ENCODE measurements around the gene PCNX1.

The PCNX1 gene

DNA sequence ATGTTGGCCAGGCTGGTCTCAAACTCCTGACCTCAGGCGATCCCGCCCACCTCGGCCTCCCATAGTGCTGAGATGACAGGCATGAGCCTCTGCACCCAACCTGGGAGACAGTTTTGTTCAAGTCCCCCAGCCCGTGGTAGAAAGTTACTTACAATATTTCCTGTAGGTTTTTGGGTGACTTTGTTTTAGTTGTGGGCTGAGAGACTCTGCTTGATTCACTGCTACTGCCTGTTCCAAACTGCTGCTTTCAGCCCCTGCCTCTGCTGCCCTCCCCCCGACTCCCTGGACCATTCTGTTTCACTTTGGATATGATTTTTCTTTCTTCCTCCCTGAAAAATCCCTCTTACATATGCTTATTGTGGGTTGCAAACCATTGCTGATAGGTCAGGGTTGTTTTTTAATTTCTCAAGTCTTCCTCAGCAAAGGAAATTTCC is 13.4 kb upstream of the PCNX1 start:
- Histone ChIP-seq H3K4me3 (ENCODE audit: low read length) (no peak overlapping the region), H4K20me1 (ENCODE audit: control insufficient read depth, insufficient read depth, low read depth, low read length) (no peaks in the 10 kb centered on the region), H3K79me2 (ENCODE audit: control insufficient read depth, low read length) (no peaks in the 10 kb centered on the region), H3K27ac (ENCODE audit: low read depth, low read length) (no peak overlapping the region), H3K27me3 (ENCODE audit: control insufficient read depth, low read length) (peaks cover 31% of the 10 kb centered on the region), H3K4me1 (ENCODE audit: control insufficient read depth, low read length) (peaks cover 12% of the 10 kb centered on the region), H3K9me2 (replicated peaks; ENCODE audit: control insufficient read depth, low read length) (no peaks in the 10 kb centered on the region), H3K9me3 (ENCODE audit: control insufficient read depth, insufficient read depth, low read length) (no peaks in the 10 kb centered on the region), H3K4me2 (ENCODE audit: low read length) (no peak overlapping the region), H3F3A (ENCODE audit: control insufficient read depth, insufficient read depth) (no peaks in the 10 kb centered on the region), H3K36me3 (ENCODE audit: control insufficient read depth, low read length) (no peaks in the 10 kb centered on the region)
- no peak for TF ChIP-seq EZH2phosphoT487 (IDR thresholded peaks at IDR 0.05; ENCODE audit: borderline replicate concordance, low read length)
- TF ChIP-seq, protein P1, sequence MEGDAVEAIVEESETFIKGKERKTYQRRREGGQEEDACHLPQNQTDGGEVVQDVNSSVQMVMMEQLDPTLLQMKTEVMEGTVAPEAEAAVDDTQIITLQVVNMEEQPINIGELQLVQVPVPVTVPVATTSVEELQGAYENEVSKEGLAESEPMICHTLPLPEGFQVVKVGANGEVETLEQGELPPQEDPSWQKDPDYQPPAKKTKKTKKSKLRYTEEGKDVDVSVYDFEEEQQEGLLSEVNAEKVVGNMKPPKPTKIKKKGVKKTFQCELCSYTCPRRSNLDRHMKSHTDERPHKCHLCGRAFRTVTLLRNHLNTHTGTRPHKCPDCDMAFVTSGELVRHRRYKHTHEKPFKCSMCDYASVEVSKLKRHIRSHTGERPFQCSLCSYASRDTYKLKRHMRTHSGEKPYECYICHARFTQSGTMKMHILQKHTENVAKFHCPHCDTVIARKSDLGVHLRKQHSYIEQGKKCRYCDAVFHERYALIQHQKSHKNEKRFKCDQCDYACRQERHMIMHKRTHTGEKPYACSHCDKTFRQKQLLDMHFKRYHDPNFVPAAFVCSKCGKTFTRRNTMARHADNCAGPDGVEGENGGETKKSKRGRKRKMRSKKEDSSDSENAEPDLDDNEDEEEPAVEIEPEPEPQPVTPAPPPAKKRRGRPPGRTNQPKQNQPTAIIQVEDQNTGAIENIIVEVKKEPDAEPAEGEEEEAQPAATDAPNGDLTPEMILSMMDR (IDR thresholded peaks at IDR 0.05; ENCODE audit: low read depth, low read length, poor library complexity, severe bottlenecking) = no peak

DNA sequence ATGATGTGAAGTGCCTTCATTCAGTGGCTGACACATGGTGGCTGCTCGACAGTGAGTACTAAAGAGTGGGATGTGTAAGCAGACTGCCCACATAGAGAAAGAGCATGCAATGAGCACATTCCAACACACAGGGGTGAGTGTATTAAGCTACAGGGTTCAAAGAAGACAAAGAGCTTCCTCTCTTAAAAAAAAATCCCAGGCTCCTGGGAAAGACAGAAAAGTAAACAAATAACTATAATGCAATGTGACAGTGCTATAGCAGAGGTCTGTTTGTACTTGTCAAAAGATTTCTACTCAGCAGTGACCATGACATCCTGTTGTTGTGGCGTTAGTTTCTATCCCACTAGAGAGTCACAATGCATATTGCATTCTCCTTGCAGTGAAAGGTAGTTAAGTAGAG is 12.4 kb upstream of the PCNX1 start:
- Histone ChIP-seq H3K79me2 (ENCODE audit: control insufficient read depth, low read length) (no peaks in the 10 kb centered on the region), H3K27me3 (ENCODE audit: control insufficient read depth, low read length) (peaks cover 31% of the 10 kb centered on the region), H3K4me3 (ENCODE audit: low read length) (no peak overlapping the region), H3K4me2 (ENCODE audit: low read length) (no peak overlapping the region), H3K36me3 (ENCODE audit: control insufficient read depth, low read length) (no peaks in the 10 kb centered on the region), H3K9me3 (ENCODE audit: control insufficient read depth, insufficient read depth, low read length) (no peaks in the 10 kb centered on the region), H3K9me2 (replicated peaks; ENCODE audit: control insufficient read depth, low read length) (no peaks in the 10 kb centered on the region), H3F3A (ENCODE audit: control insufficient read depth, insufficient read depth) (no peaks in the 10 kb centered on the region), H3K27ac (ENCODE audit: low read depth, low read length) (no peak overlapping the region), H4K20me1 (ENCODE audit: control insufficient read depth, insufficient read depth, low read depth, low read length) (no peaks in the 10 kb centered on the region), H3K4me1 (ENCODE audit: control insufficient read depth, low read length) (peaks cover 12% of the 10 kb centered on the region)
- TF ChIP-seq EZH2phosphoT487 (IDR thresholded peaks at IDR 0.05; ENCODE audit: borderline replicate concordance, low read length) = no peak

DNA sequence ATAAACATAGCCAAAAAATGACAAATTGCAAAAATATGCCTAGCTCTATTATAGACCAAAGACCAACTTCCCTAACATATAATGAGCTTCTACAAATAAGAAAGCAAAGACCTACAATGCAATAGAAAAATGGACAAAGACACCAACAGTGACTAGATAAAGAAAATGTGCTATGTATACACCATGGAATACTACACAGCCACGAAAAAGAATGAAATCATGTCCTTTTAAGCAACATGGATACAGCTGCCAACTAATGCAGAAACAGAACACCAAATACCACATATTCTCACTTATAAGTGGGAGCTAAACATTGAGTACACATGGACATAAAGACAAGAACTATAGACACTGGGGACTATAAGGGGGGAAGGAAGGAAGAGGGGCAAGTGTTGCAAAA is 10.9 kb upstream of the PCNX1 start:
- no peaks in the 10 kb centered on the region for H3K79me2 ChIP-seq (ENCODE audit: control insufficient read depth, low read length)
- TF ChIP-seq, protein P1 (IDR thresholded peaks at IDR 0.05; ENCODE audit: low read depth, low read length, poor library complexity, severe bottlenecking) = no peak
- TF ChIP-seq EZH2phosphoT487 (IDR thresholded peaks at IDR 0.05; ENCODE audit: borderline replicate concordance, low read length) = no peak
- H3K9me3 ChIP-seq (ENCODE audit: control insufficient read depth, insufficient read depth, low read length) = no peaks in the 10 kb centered on the region
- H3K4me2 ChIP-seq (ENCODE audit: low read length) = no peak overlapping the region
- peaks cover 31% of the 10 kb centered on the region for H3K27me3 ChIP-seq (ENCODE audit: control insufficient read depth, low read length)
- no peaks in the 10 kb centered on the region for H3K9me2 ChIP-seq (replicated peaks; ENCODE audit: control insufficient read depth, low read length)
- no peak overlapping the region for H3K4me3 ChIP-seq (ENCODE audit: low read length)
- H3K27ac ChIP-seq (ENCODE audit: low read depth, low read length) = no peak overlapping the region
- H3F3A ChIP-seq (ENCODE audit: control insufficient read depth, insufficient read depth) = no peaks in the 10 kb centered on the region
- no peaks in the 10 kb centered on the region for H3K36me3 ChIP-seq (ENCODE audit: control insufficient read depth, low read length)
- H3K4me1 ChIP-seq (ENCODE audit: control insufficient read depth, low read length) = peaks cover 12% of the 10 kb centered on the region
- H4K20me1 ChIP-seq (ENCODE audit: control insufficient read depth, insufficient read depth, low read depth, low read length) = no peaks in the 10 kb centered on the region

DNA sequence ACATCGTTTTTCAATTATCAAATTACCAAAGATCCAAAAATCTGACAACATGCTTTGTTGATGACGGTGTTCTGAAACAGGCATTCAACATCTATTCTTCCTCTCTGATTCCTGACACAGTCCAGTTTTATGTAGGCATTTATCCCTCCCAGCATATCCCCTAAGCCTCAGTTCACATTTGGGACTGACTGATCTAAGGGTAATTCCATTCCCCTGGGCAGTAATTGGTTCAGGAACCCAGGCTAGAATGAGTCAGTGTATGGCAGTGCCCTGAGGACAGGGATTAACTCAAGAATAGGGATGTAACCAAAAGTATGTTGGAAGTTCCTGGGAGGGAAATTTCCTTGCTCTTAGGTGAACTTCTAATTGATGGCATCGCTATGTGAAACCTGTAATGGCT is 10.3 kb upstream of the PCNX1 start:
- Histone ChIP-seq H3K27me3 (ENCODE audit: control insufficient read depth, low read length) (peaks cover 28% of the 10 kb centered on the region), H3K9me3 (ENCODE audit: control insufficient read depth, insufficient read depth, low read length) (no peaks in the 10 kb centered on the region), H3F3A (ENCODE audit: control insufficient read depth, insufficient read depth) (no peaks in the 10 kb centered on the region), H3K4me2 (ENCODE audit: low read length) (no peak overlapping the region), H3K36me3 (ENCODE audit: control insufficient read depth, low read length) (no peaks in the 10 kb centered on the region), H3K9me2 (replicated peaks; ENCODE audit: control insufficient read depth, low read length) (no peaks in the 10 kb centered on the region), H3K4me3 (ENCODE audit: low read length) (no peak overlapping the region), H3K4me1 (ENCODE audit: control insufficient read depth, low read length) (peaks cover 12% of the 10 kb centered on the region), H3K79me2 (ENCODE audit: control insufficient read depth, low read length) (no peaks in the 10 kb centered on the region), H3K27ac (ENCODE audit: low read depth, low read length) (no peak overlapping the region), H4K20me1 (ENCODE audit: control insufficient read depth, insufficient read depth, low read depth, low read length) (no peaks in the 10 kb centered on the region)
- TF ChIP-seq, protein P1 (IDR thresholded peaks at IDR 0.05; ENCODE audit: low read depth, low read length, poor library complexity, severe bottlenecking) = no peak
- TF ChIP-seq EZH2phosphoT487 (IDR thresholded peaks at IDR 0.05; ENCODE audit: borderline replicate concordance, low read length) = no peak

Data from DOHH2 (cell line).